OCI-LY3 (cell line): ENCODE data around the gene CD101.

Source experiments
- H2AFZ ChIP-seq: fragments of 200-600, 300-600 bp; shearing (Covaris generic); 2 replicates; pipeline ENCODE4 v1.6.0; 2014; ENCODE audit warnings: antibody characterized with exemption, low read depth, low read length
- H3K27ac ChIP-seq: fragments of 200-600, 300-600 bp; sonication (generic); 2 replicates; pipeline ENCODE4 v1.5.1; 2014; ENCODE audit warnings: mild to moderate bottlenecking, low read length, moderate library complexity, mixed read lengths
- H3K27me3 ChIP-seq: fragments of 200-600, 300-600 bp; sonication (generic); 2 replicates; pipeline ENCODE4 v1.6.1; 2014; ENCODE audit warnings: low read depth, low read length, mixed read lengths
- H3K36me3 ChIP-seq: fragments of 200-600, 300-600 bp; sonication (generic); replicated peaks from 2 replicates; pipeline ENCODE3; 2014; ENCODE audit warnings: low read depth, low read length, mixed read lengths
- H3K4me1 ChIP-seq: fragments of 300-600, 200-600 bp; sonication (generic); 2 replicates; pipeline ENCODE4 v1.6.1; 2014; ENCODE audit warnings: low read length, mixed read lengths
- H3K4me2 ChIP-seq: fragments of 200-600, 300-600 bp; sonication (generic); 2 replicates; pipeline ENCODE4 v1.6.1; 2014; ENCODE audit warnings: low read length, mixed read lengths
- H3K4me3 ChIP-seq: fragments of 300-600, 200-600 bp; sonication (generic); 2 replicates; pipeline ENCODE4 v1.5.1; 2014; ENCODE audit warnings: antibody characterized with exemption, mild to moderate bottlenecking, low read length, moderate library complexity
- H3K79me2 ChIP-seq: fragments of 300-600, 200-600 bp; shearing (Covaris generic); 2 replicates; pipeline ENCODE4 v1.6.1; 2014; ENCODE audit warnings: mild to moderate bottlenecking, low read length, mixed read lengths
- H3K9ac ChIP-seq: fragments of 300-600, 200-600 bp; shearing (Covaris generic); 2 replicates; pipeline ENCODE4 v1.6.0; 2014; ENCODE audit warnings: mild to moderate bottlenecking, low read length, moderate library complexity
- H3K9me3 ChIP-seq: fragments of 200-600, 300-600 bp; shearing (Covaris generic); 2 replicates; pipeline ENCODE4 v1.6.1; 2014; ENCODE audit warnings: low read length, mixed read lengths; ENCODE audit not compliant: insufficient read depth
- H4K20me1 ChIP-seq: fragments of 200-600, 300-600 bp; sonication (generic); 2 replicates; pipeline ENCODE4 v1.6.1; 2016; ENCODE audit warnings: low read length, mixed read lengths; ENCODE audit not compliant: insufficient read depth
- CTCF ChIP-seq: fragments of 200-600, 300-600 bp; sonication (generic); IDR thresholded peaks from 2 replicates; pipeline ENCODE4 v1.5.1; 2014; ENCODE audit warnings: antibody characterized with exemption, low read length, low read depth
- EZH2phosphoT487 ChIP-seq: fragments of 200-600 bp; shearing (Covaris generic); IDR thresholded peaks from 2 replicates; pipeline ENCODE4 v1.6.1; 2018; ENCODE audit warnings: antibody characterized with exemption, mixed run types, low read depth

The CD101 gene

GRCh38 chr1:116988908-116989307 lies 12.7 kb upstream of the CD101 start:
- no peaks in the 10 kb centered on the region for H3K4me1 ChIP-seq
- H3K36me3 ChIP-seq: no peaks in the 10 kb centered on the region
- no peak overlapping the region for H3K4me2 ChIP-seq
- H3K9ac ChIP-seq: no peak overlapping the region
- no peaks in the 10 kb centered on the region for H3K79me2 ChIP-seq
- H3K9me3 ChIP-seq: no peaks in the 10 kb centered on the region
- no peak overlapping the region for H3K4me3 ChIP-seq
- no peak overlapping the region for H2AFZ ChIP-seq
- TF ChIP-seq CTCF: no peak
- no peak for TF ChIP-seq EZH2phosphoT487
- H4K20me1 ChIP-seq: no peaks in the 10 kb centered on the region
- H3K27me3 ChIP-seq: no peaks in the 10 kb centered on the region
- H3K27ac ChIP-seq: no peak overlapping the region

GRCh38 chr1:116989835-116990234 lies 11.7 kb upstream of the CD101 start:
- no peak overlapping the region for H2AFZ ChIP-seq
- H3K9ac ChIP-seq: no peak overlapping the region
- no peaks in the 10 kb centered on the region for H3K79me2 ChIP-seq
- no peak overlapping the region for H3K4me2 ChIP-seq
- H4K20me1 ChIP-seq: no peaks in the 10 kb centered on the region
- no peak overlapping the region for H3K4me3 ChIP-seq
- no peaks in the 10 kb centered on the region for H3K9me3 ChIP-seq
- TF ChIP-seq EZH2phosphoT487 (no peak), CTCF (no peak)
- no peak overlapping the region for H3K27ac ChIP-seq
- H3K27me3 ChIP-seq: no peaks in the 10 kb centered on the region
- H3K36me3 ChIP-seq: no peaks in the 10 kb centered on the region
- no peaks in the 10 kb centered on the region for H3K4me1 ChIP-seq

- no peak for TF ChIP-seq CTCF
- no peak for TF ChIP-seq EZH2phosphoT487
These were observed 10.9 kb upstream of the CD101 start for GRCh38 chr1:116990612-116991151.

GRCh38 chr1:116991171-116991845 lies 10.3 kb upstream of the CD101 start:
- H3K9me3 ChIP-seq: no peaks in the 10 kb centered on the region
- H3K27me3 ChIP-seq: no peaks in the 10 kb centered on the region
- no peak overlapping the region for H3K4me2 ChIP-seq

More at GRCh38 chr1:116990612-116991151, 10.9 kb upstream of the CD101 start:
- Histone ChIP-seq H3K36me3 (no peaks in the 10 kb centered on the region), H4K20me1 (no peaks in the 10 kb centered on the region), H2AFZ (no peak overlapping the region), H3K9ac (no peak overlapping the region), H3K4me1 (no peaks in the 10 kb centered on the region), H3K27me3 (no peaks in the 10 kb centered on the region), H3K4me2 (no peak overlapping the region), H3K4me3 (no peak overlapping the region), H3K27ac (no peak overlapping the region), H3K79me2 (no peaks in the 10 kb centered on the region), H3K9me3 (no peaks in the 10 kb centered on the region)

More at GRCh38 chr1:116991171-116991845, 10.3 kb upstream of the CD101 start:
- Histone ChIP-seq H3K9ac (no peak overlapping the region), H3K36me3 (no peaks in the 10 kb centered on the region), H3K4me3 (no peak overlapping the region), H2AFZ (no peak overlapping the region), H4K20me1 (no peaks in the 10 kb centered on the region), H3K79me2 (no peaks in the 10 kb centered on the region), H3K4me1 (no peaks in the 10 kb centered on the region), H3K27ac (no peak overlapping the region)
- no peak for TF ChIP-seq CTCF
- no peak for TF ChIP-seq EZH2phosphoT487
